Measurements from ENCODE around the gene NCLN. TPM values are rescaled to one million over a fixed set of nuclear protein-coding genes. Genes with fewer than 3 reads are reported as not detected.
"Not testable (repeated sequence)": the region's sequence is repeated elsewhere in the genome, so short reads cannot be mapped to it uniquely, and the experiment has no call there.

The NCLN gene
- total RNA-seq, 2 donors from 2014 or later: 46.4 to 81.6 TPM

GRCh38 chr19:3231288-3231687 lies 45.6 kb downstream of the NCLN start:
- Mint-ChIP-seq H3K9me3 (no peaks in the 10 kb centered on the region), H3K4me1 (peaks cover 5% of the 10 kb centered on the region), H3K27ac (no peak overlapping the region), H3K36me3 (ENCODE audit: low read depth) (no peaks in the 10 kb centered on the region), H3K4me3 (no peak overlapping the region), H3K27me3 (peaks cover 22% of the 10 kb centered on the region)
- no peak for ATAC-seq (replicated peaks)

GRCh38 chr19:3233116-3233515 lies 47.4 kb downstream of the NCLN start:
- Mint-ChIP-seq H3K4me3 (no peak overlapping the region), H3K9me3 (no peaks in the 10 kb centered on the region), H3K36me3 (ENCODE audit: low read depth) (no peaks in the 10 kb centered on the region), H3K4me1 (peaks cover 1% of the 10 kb centered on the region), H3K27me3 (peaks cover 7% of the 10 kb centered on the region), H3K27ac (no peak overlapping the region)
- no peak for ATAC-seq (replicated peaks)

GRCh38 chr19:3233831-3234230 lies 48.1 kb downstream of the NCLN start:
- ATAC-seq (replicated peaks): no peak
- peaks cover 6% of the 10 kb centered on the region for H3K27me3 Mint-ChIP-seq
- no peaks in the 10 kb centered on the region for H3K36me3 Mint-ChIP-seq (ENCODE audit: low read depth)
- no peaks in the 10 kb centered on the region for H3K9me3 Mint-ChIP-seq
- H3K4me3 Mint-ChIP-seq: no peak overlapping the region
- no peaks in the 10 kb centered on the region for H3K4me1 Mint-ChIP-seq
- H3K27ac Mint-ChIP-seq: no peak overlapping the region

- H3K4me1 Mint-ChIP-seq: no peaks in the 10 kb centered on the region
- peak; percentile 40 for ATAC-seq (replicated peaks)
- no peak overlapping the region for H3K27ac Mint-ChIP-seq
- no peak overlapping the region for H3K4me3 Mint-ChIP-seq
- H3K27me3 Mint-ChIP-seq: peaks cover 9% of the 10 kb centered on the region
- no peaks in the 10 kb centered on the region for H3K9me3 Mint-ChIP-seq
- no peaks in the 10 kb centered on the region for H3K36me3 Mint-ChIP-seq (ENCODE audit: low read depth)
Observed at GRCh38 chr19:3234800-3235199, 49.1 kb downstream of the NCLN start.

- not testable (repeated sequence) for H3K27ac Mint-ChIP-seq; H3K9me3 Mint-ChIP-seq; H3K27me3 Mint-ChIP-seq; H3K4me1 Mint-ChIP-seq; H3K36me3 Mint-ChIP-seq (ENCODE audit: low read depth); H3K4me3 Mint-ChIP-seq; ATAC-seq (replicated peaks)
Observed at GRCh38 chr19:3235604-3236003, 49.9 kb downstream of the NCLN start.

- no peaks in the 10 kb centered on the region for H3K36me3 Mint-ChIP-seq (ENCODE audit: low read depth)
- no peaks in the 10 kb centered on the region for H3K9me3 Mint-ChIP-seq
- no peak overlapping the region for H3K4me3 Mint-ChIP-seq
- no peaks in the 10 kb centered on the region for H3K4me1 Mint-ChIP-seq
- H3K27me3 Mint-ChIP-seq: peaks cover 9% of the 10 kb centered on the region
- ATAC-seq (replicated peaks): no peak
- H3K27ac Mint-ChIP-seq: no peak overlapping the region
Observed at GRCh38 chr19:3236272-3236671, 50.5 kb downstream of the NCLN start.

GRCh38 chr19:3238066-3238561 lies 52.4 kb downstream of the NCLN start:
- H3K36me3 Mint-ChIP-seq (ENCODE audit: low read depth): no peaks in the 10 kb centered on the region
- no peak for ATAC-seq (replicated peaks)
- no peaks in the 10 kb centered on the region for H3K9me3 Mint-ChIP-seq
- H3K4me3 Mint-ChIP-seq: no peak overlapping the region
- peaks cover 8% of the 10 kb centered on the region for H3K27me3 Mint-ChIP-seq
- H3K27ac Mint-ChIP-seq: no peak overlapping the region
- no peaks in the 10 kb centered on the region for H3K4me1 Mint-ChIP-seq

- H3K9me3 Mint-ChIP-seq: no peaks in the 10 kb centered on the region
- no peak for ATAC-seq (replicated peaks)
- no peak overlapping the region for H3K27ac Mint-ChIP-seq
- peaks cover 3% of the 10 kb centered on the region for H3K27me3 Mint-ChIP-seq
- H3K36me3 Mint-ChIP-seq (ENCODE audit: low read depth): no peaks in the 10 kb centered on the region
- no peaks in the 10 kb centered on the region for H3K4me1 Mint-ChIP-seq
- H3K4me3 Mint-ChIP-seq: no peak overlapping the region
Observed at GRCh38 chr19:3239367-3239766, 53.6 kb downstream of the NCLN start.

- H3K9me3 Mint-ChIP-seq: no peaks in the 10 kb centered on the region
- H3K4me3 Mint-ChIP-seq: no peak overlapping the region
- no peaks in the 10 kb centered on the region for H3K4me1 Mint-ChIP-seq
- no peak overlapping the region for H3K27ac Mint-ChIP-seq
- no peaks in the 10 kb centered on the region for H3K36me3 Mint-ChIP-seq (ENCODE audit: low read depth)
- H3K27me3 Mint-ChIP-seq: peaks cover 3% of the 10 kb centered on the region
- peak; percentile 38 for ATAC-seq (replicated peaks)
Observed at GRCh38 chr19:3243819-3244700, 58.3 kb downstream of the NCLN start.

- no peak overlapping the region for H3K4me3 Mint-ChIP-seq
- no peaks in the 10 kb centered on the region for H3K36me3 Mint-ChIP-seq (ENCODE audit: low read depth)
- no peak overlapping the region for H3K27ac Mint-ChIP-seq
- no peak for ATAC-seq (replicated peaks)
- no peaks in the 10 kb centered on the region for H3K9me3 Mint-ChIP-seq
- H3K4me1 Mint-ChIP-seq: peaks cover 4% of the 10 kb centered on the region
- H3K27me3 Mint-ChIP-seq: peaks cover 5% of the 10 kb centered on the region
Observed at GRCh38 chr19:3245050-3245449, 59.3 kb downstream of the NCLN start.

- no peaks in the 10 kb centered on the region for H3K36me3 Mint-ChIP-seq (ENCODE audit: low read depth)
- ATAC-seq (replicated peaks): no peak
- H3K9me3 Mint-ChIP-seq: no peaks in the 10 kb centered on the region
- peaks cover 12% of the 10 kb centered on the region for H3K27me3 Mint-ChIP-seq
- H3K4me1 Mint-ChIP-seq: peaks cover 4% of the 10 kb centered on the region
- H3K4me3 Mint-ChIP-seq: no peak overlapping the region
- no peak overlapping the region for H3K27ac Mint-ChIP-seq
Observed at GRCh38 chr19:3248728-3249326, 63.1 kb downstream of the NCLN start.

- peak; percentile 71 for ATAC-seq (replicated peaks)
- Mint-ChIP-seq H3K9me3 (peaks cover 2% of the 10 kb centered on the region), H3K27ac (no peak overlapping the region), H3K27me3 (peaks cover 17% of the 10 kb centered on the region), H3K36me3 (ENCODE audit: low read depth) (no peaks in the 10 kb centered on the region), H3K4me1 (peaks cover 4% of the 10 kb centered on the region), H3K4me3 (no peak overlapping the region)
Observed at GRCh38 chr19:3249408-3249807, 63.7 kb downstream of the NCLN start.

- ATAC-seq (replicated peaks): peak; percentile 63
- Mint-ChIP-seq H3K4me1 (peaks cover 4% of the 10 kb centered on the region), H3K36me3 (ENCODE audit: low read depth) (no peaks in the 10 kb centered on the region), H3K9me3 (peaks cover 4% of the 10 kb centered on the region), H3K4me3 (no peak overlapping the region), H3K27ac (no peak overlapping the region), H3K27me3 (peaks cover 26% of the 10 kb centered on the region)
Observed at GRCh38 chr19:3250675-3251074, 64.9 kb downstream of the NCLN start.

- Mint-ChIP-seq H3K9me3 (peaks cover 4% of the 10 kb centered on the region), H3K27ac (no peak overlapping the region), H3K4me3 (no peak overlapping the region), H3K4me1 (peaks cover 4% of the 10 kb centered on the region), H3K27me3 (peaks cover 26% of the 10 kb centered on the region), H3K36me3 (ENCODE audit: low read depth) (no peaks in the 10 kb centered on the region)
- no peak for ATAC-seq (replicated peaks)
Observed at GRCh38 chr19:3251229-3251628, 65.5 kb downstream of the NCLN start.

GRCh38 chr19:3252650-3253049 lies 66.9 kb downstream of the NCLN start:
- no peak for ATAC-seq (replicated peaks)
- no peaks in the 10 kb centered on the region for H3K36me3 Mint-ChIP-seq (ENCODE audit: low read depth)
- H3K4me1 Mint-ChIP-seq: peaks cover 4% of the 10 kb centered on the region
- peaks cover 26% of the 10 kb centered on the region for H3K27me3 Mint-ChIP-seq
- no peak overlapping the region for H3K27ac Mint-ChIP-seq
- H3K4me3 Mint-ChIP-seq: no peak overlapping the region
- H3K9me3 Mint-ChIP-seq: peaks cover 4% of the 10 kb centered on the region

Data from activated T-helper 17 cell treated with anti-CD3 and anti-CD28 coated beads, Interleukin-2, amount 50 U/mL, for 72 hours (primary cell).